ENCODE results near the gene CYP11A1.

CYP11A1 gene

DNA sequence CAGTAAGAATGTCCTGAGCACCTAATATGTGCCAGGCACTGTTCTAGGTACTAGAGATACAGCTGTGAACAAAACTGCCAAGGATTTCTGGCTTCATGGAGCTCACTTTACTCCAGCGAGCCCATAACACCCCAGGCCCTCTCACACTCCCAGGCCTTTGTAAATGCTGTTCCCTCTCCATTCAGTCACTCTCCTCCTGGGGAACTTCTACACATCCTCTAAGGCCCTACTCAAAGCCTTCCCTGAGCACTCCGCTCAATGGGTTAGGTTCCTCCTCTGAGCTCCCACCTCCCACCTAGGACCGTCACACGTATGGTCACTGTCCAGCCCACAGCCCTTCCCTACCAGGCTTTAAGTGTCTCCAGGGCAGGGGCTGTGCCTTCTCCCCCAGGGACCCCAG is 39.1 kb upstream of the CYP11A1 start:
- DNase-seq (ENCODE audit: low read depth in 1 of 2, low spot score in 1 of 2) = no peak
- H3K4me3 ChIP-seq (replicated peaks; ENCODE audit: insufficient read depth, low read length) = no peak overlapping the region
- H3K27me3 ChIP-seq (ENCODE audit: insufficient read depth, poor library complexity, severe bottlenecking) = no peaks in the 10 kb centered on the region
- TF ChIP-seq, protein P1, sequence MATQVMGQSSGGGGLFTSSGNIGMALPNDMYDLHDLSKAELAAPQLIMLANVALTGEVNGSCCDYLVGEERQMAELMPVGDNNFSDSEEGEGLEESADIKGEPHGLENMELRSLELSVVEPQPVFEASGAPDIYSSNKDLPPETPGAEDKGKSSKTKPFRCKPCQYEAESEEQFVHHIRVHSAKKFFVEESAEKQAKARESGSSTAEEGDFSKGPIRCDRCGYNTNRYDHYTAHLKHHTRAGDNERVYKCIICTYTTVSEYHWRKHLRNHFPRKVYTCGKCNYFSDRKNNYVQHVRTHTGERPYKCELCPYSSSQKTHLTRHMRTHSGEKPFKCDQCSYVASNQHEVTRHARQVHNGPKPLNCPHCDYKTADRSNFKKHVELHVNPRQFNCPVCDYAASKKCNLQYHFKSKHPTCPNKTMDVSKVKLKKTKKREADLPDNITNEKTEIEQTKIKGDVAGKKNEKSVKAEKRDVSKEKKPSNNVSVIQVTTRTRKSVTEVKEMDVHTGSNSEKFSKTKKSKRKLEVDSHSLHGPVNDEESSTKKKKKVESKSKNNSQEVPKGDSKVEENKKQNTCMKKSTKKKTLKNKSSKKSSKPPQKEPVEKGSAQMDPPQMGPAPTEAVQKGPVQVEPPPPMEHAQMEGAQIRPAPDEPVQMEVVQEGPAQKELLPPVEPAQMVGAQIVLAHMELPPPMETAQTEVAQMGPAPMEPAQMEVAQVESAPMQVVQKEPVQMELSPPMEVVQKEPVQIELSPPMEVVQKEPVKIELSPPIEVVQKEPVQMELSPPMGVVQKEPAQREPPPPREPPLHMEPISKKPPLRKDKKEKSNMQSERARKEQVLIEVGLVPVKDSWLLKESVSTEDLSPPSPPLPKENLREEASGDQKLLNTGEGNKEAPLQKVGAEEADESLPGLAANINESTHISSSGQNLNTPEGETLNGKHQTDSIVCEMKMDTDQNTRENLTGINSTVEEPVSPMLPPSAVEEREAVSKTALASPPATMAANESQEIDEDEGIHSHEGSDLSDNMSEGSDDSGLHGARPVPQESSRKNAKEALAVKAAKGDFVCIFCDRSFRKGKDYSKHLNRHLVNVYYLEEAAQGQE (IDR thresholded peaks at IDR 0.05; ENCODE audit: insufficient replicate concordance, low read depth) = no peak
- TF ChIP-seq CTCF (IDR thresholded peaks at IDR 0.05; ENCODE audit: insufficient read depth, low read length) = no peak
- TF ChIP-seq POLR2AphosphoS5 (IDR thresholded peaks at IDR 0.05; ENCODE audit: low read depth) = no peak
- no peak for TF ChIP-seq GABPA (IDR thresholded peaks at IDR 0.05; ENCODE audit: low read depth)
- TF ChIP-seq SPI1 (IDR thresholded peaks at IDR 0.05; ENCODE audit: borderline replicate concordance, low read depth) = no peak
- H3K27ac ChIP-seq (replicated peaks) = no peak overlapping the region

DNA sequence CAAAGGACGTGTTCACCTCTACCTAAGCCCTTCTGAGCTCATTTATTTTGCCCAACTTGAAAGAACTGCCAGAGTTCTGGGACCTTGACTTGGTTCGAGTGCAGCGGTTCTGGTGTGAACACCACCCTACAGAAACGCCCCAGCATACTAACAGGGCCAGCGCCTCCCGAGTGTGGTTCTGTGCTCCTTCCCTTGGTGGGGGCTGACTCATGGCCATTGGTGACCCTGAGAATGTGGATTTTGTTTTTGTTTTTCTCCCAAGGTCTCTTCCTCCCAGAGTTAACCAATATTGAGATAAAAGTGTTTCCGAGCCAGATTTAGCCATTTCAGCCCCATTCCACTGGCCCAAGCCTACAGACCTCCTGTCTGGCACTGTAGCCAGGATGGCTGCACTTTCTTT is 38.4 kb upstream of the CYP11A1 start:
- Histone ChIP-seq H3K27ac (replicated peaks) (no peak overlapping the region), H3K4me3 (replicated peaks; ENCODE audit: insufficient read depth, low read length) (no peak overlapping the region), H3K27me3 (ENCODE audit: insufficient read depth, poor library complexity, severe bottlenecking) (no peaks in the 10 kb centered on the region)
- DNase-seq (ENCODE audit: low read depth in 1 of 2, low spot score in 1 of 2) = no peak
- TF ChIP-seq GABPA (IDR thresholded peaks at IDR 0.05; ENCODE audit: low read depth) = no peak
- TF ChIP-seq POLR2AphosphoS5 (IDR thresholded peaks at IDR 0.05; ENCODE audit: low read depth) = no peak
- no peak for TF ChIP-seq SPI1 (IDR thresholded peaks at IDR 0.05; ENCODE audit: borderline replicate concordance, low read depth)
- TF ChIP-seq, protein P1 (IDR thresholded peaks at IDR 0.05; ENCODE audit: insufficient replicate concordance, low read depth) = no peak
- TF ChIP-seq CTCF (IDR thresholded peaks at IDR 0.05; ENCODE audit: insufficient read depth, low read length) = no peak

GRCh38 chr15:74403991-74404563 is 36.6 kb upstream of the CYP11A1 start:
- TF ChIP-seq, protein P1 (IDR thresholded peaks at IDR 0.05; ENCODE audit: insufficient replicate concordance, low read depth) = no peak
- TF ChIP-seq POLR2AphosphoS5 (IDR thresholded peaks at IDR 0.05; ENCODE audit: low read depth) (no peak), SPI1 (IDR thresholded peaks at IDR 0.05; ENCODE audit: borderline replicate concordance, low read depth) (0 out of 2 replicates have a peak, but pooled peaks have one; percentile 37)
- H3K27me3 ChIP-seq (ENCODE audit: insufficient read depth, poor library complexity, severe bottlenecking) = no peaks in the 10 kb centered on the region

More at GRCh38 chr15:74403991-74404563, 36.6 kb upstream of the CYP11A1 start:
- Histone ChIP-seq H3K4me3 (replicated peaks; ENCODE audit: insufficient read depth, low read length) (no peak overlapping the region), H3K27ac (replicated peaks) (peak overlapping the region; percentile 62)
- peak; percentile 35 to 63 for DNase-seq (ENCODE audit: low read depth in 1 of 2, low spot score in 1 of 2)

All from HL-60 (cell line).